Activated CD4-positive, CD25-positive, alpha-beta regulatory T cell treated with anti-CD3 and anti-CD28 coated beads, Interleukin-2, amount 50 U/mL, for 24 hours (primary cell): ENCODE data around the gene CELF2.
A peak's percentile ranks its signal among the peaks of the same experiment; 100 is the strongest.

Source experiments
- ATAC-seq, 2 donors: fragments of 150-1000 bp; cut with Tn5 transposase; one replicate each; pipeline ENCODE4 v1.10.0; 2021; ENCODE audit warnings: mild to moderate bottlenecking in 1 of 2, moderate library complexity in 1 of 2

CELF2 gene

DNA sequence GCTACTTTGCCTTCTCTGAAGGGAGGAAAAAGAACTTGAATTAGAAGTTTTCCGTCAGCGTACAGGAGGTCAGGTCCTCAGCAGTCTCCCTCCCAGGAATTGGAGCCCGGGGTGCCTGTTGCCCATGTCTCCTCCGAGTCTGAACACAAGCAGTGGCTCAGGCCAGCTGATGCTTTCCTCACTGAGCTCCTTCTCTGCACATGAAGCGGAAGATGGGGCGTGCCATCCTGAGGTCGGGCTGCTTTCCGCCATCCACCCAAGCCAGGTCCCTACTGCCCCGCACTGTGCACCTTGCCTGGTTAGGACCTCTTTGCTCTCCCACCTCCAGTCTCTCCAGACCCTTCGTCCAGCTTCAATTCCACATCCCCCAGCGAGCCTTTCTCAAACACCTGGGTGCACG, 237.5 kb downstream of the CELF2 start:
- no peak for ATAC-seq

DNA sequence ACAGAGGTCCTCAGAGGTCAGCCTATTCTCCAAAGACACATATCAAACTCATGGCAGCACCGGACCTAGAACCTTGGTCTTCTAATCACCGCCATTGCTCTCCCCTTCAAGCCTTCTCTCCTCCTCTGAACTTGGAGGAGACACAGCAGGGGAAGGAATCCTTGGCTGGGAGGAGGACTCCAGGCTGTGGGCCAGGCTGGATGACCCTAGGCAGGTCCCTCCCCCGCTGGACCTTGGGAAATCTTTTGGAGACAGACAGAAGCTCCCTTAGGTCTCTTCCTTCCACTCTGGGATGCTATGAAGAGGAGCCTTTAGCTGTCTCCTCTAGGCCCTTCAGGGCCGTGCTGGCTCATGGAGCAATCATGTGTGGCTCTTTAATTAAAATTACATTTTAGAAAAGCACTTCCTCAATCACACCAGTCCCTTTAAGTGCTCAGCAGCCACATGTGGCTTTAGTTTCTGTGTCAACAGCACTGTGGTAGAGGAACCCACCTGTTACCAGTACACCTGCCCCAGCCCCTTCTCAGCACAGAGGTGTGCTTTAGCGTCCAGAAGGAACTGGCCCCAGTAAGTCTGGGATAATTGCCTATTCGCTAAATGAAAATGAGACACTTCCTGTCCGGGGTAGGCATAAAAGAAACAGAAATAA, 238.2 kb downstream of the CELF2 start:
- no peak for ATAC-seq

DNA sequence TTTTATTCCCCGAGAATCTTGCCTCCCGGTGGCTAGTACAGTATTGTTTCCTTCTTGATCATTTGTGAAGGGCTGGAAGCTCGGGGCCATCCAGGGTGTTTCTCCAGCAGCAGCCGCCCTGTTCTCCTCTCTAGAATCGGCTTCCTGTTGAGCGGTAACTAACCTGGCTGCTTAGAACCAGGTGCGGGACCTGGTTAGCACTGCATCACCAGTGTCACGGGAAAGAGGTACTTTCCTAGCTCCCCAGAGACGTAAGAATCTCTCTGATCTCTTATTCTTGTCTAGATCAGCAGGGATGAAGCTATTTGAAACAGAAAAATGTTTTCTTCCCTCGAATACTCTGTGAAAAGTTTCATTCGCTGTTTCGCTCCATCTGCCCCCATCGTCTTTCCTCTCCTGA, 239.2 kb downstream of the CELF2 start:
- peak; percentile 30 to 33 for ATAC-seq

DNA sequence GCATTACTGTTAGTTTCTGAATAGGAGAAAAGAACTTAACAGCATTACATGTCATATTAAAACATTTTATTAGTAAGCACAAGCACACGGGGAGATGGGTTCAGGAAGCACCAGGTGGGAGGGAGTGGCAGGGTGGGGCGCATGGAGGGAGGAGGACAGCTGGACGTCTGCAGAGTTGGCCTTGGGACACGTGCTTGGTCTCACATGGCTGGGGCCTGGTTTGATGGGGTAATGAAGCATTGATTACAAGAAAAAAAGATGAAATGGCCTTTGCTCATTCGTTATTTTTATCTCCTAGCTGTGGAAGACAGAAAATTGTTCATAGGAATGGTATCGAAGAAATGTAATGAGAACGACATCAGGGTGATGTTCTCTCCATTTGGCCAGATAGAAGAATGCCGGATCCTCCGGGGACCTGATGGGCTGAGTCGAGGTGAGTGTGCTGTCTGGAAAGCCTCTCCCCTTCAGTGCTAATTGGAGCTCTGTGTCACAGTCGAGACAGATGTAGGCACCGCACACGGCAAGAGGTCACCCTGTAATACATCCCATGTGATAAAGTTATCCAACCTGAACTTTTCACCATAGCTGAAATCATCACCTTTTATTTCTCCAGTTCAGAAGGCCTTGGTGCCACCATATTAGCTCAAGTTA, 239.9 kb downstream of the CELF2 start:
- no peak for ATAC-seq

DNA sequence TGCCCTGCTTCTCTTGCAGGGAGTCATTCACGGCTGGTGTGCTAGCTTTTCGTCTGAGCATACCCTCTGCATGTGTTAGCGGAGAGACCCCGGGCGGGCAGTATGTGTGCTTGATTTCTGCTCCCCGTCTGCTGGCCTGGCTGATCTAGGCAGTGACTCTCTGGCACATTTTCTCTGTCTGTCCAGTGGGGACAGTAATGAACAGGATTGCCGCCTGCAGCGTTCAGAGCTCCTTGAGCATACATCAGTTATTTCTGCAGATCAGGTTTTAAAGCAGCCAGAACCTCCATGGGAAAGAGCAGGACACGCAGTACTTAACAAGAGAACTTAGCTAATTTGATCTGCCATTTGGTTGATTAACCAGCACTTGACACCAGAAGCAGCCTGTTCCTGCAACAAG, 242.5 kb downstream of the CELF2 start:
- no peak for ATAC-seq

DNA sequence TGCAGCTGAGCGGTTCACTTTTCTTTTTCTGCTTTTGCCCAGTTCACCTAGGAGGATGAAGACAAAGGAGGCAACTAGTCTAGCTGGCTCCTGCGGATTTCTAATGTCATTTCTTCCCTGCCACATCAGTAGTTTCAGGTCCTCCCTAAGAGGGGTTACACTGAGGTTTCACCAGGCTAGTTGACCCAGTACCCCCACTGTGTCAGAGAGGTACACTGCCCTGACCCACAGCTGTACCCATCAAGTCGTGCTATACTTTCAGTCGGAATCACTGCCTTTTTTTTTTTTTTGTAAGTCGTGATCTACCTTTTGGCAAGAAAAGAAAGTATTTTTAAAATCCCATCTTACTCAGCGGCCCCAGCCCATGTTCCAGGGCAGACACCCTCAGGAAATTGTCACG, 243.5 kb downstream of the CELF2 start:
- ATAC-seq: no peak

DNA sequence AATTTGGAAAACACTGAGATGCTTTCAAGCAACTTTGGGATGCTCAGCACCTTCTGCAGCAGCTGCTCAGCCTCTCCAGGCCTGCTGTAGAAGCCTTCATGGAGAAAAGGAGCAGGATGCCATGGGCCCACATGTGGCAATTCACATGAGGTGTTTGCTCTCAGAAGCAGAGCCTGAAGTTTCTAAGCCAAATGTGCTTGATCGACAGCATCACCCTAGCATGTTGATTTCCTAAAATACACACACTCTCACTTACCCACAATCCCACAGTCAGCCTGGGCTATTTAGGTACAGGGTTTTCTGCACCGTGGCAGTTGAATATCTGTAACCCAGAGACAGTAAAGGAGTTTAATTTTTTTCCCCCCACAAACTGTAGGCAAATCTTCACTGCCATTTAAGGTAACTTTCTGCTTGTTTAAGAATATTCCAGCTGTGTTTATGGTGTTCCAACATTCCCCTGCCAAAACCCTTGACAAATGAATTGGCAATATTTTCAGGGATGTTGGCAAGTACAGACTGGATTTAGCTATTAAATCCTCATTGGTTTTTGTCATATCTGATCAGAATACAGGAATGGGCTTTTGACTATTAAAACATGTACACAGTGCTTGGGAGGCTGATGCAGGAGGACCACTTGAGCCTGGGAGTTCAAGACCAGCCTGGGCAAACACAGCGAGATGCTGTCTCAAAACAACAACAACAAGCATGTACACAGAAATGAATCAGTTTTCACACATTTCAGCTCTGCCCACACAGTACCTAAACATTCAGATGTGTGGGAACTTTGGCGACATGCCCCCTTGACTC, 244.2 kb downstream of the CELF2 start:
- peak in 1 of 2 donors; percentile 37 for ATAC-seq

DNA sequence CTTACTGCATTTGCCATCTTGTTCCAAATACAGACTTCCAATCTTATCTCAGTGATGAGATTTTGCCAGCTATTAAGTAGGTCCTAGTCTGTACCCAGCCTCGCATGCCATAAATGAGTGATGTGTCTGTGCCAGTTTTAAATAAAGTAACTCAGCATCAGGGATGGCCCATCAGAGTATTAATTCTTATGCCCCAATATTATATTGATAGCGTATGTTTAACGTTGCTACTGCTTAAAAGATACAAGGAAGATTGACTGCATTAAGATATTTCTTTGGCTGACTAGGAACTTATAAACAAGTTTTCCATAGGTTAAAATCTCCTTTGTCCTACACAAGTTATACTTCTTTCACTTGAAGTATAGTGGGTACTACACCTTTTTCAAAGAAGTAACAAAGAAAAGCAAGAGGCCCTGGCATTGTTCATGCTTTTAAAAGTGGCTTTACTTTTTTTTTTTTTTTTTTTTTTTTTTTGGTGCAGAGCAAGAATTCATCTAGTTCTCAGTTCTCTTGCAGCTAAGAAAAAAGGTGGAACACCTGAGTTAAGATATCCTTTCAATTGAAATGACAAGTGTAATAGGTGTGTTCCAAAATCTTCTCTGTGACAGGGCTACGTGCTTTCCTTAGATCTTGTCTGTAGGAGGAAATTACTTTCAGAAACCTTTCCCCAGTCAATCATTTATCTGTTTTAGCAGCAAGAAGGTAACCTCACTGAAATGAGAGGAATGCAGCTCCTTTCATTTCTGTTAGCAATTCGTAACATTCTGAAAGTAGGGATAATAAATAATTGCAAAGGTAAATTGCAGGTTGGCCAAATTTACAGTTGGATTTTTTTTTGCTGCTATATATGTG, 245.0 kb downstream of the CELF2 start:
- no peak for ATAC-seq

DNA sequence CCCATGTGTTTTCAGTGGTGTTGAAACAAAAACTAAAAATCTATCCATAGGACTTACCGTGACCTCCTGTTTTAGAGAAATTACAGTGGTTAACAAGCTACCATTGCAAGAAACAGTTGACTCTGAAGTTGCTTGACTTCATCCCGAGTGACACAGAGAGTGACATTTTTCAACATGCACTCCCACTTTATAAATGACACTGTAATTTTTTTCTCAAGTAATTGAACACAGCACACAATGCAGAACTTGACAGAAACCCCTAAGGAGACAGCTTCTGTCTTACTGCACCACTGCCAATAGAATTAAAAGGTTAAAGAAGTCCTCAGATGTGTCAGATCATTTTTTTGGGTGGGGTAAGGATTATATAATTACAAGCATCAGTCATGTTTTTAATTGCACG, 246.1 kb downstream of the CELF2 start:
- ATAC-seq: peak in 1 of 2 donors; percentile 4

DNA sequence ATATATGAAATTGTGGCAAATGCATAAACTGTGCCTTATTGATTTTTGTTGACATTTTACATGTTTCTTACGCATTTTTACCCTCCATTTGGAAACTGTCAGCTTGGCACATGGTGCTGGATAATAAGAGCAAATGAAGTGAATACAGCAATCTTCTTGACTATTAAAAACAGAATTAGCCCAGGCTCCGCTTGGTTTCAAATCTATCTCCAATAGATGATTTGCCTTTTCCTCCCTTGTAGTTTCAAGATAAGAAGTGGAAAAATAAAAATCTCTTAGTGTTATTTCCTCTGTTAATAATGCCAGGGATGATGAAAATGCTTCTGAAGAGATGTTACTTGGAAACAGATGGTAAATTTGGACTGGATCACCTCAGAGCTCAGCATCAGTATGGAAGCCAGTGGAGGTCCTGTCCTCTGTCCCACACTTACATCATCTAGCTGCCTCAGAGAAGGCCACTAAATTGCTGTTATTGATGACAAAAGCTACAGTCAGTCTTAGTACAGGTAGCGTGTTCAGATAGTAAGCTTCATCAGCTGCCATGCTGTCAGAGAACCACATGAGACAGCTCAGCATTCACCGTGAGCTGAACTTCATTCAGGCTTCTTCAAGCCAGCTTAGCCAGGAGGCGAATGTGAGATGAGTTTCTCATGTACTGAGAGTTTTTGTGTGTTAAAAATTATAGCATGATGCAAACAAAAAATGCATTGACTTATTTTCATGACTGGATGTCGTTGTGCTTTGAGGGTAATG, 246.8 kb downstream of the CELF2 start:
- ATAC-seq: peak in 1 of 2 donors; percentile 19

DNA sequence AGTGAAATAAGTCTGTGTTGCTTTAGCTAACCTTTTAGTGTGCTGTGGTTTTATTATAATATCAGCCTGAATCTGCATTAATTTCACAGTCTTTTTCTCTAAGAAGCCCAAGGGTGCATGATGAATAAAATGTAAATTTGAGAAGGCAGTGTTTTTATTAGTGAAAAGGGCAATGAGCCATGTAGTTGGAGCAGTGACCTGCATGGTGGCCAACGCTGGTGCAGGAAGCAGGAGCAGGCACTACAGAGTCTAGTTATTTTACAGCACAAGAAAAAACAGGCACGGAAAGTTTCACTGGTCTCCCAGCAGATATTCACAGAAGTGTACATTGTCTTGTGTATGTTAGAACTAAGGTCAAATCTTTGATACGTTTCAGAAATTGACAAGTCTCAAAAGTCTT, 247.8 kb downstream of the CELF2 start:
- ATAC-seq: no peak

DNA sequence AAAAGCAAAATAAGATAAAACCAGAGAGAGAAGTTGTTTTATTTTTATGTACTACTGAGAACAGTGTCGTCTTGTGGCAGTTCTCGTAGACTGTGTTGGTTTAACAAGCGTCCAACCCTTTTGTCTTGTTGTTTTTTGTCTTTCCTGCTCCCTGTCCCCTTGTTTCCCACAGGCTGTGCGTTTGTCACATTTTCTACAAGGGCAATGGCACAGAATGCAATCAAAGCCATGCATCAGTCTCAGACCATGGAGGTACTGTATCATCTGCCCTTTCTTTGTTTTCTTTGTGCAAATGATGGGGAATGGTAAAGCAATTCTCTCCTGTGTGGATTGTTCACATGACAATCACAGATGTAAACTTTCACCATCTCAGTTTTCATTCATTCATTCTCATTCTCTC, 248.8 kb downstream of the CELF2 start:
- no peak for ATAC-seq

DNA sequence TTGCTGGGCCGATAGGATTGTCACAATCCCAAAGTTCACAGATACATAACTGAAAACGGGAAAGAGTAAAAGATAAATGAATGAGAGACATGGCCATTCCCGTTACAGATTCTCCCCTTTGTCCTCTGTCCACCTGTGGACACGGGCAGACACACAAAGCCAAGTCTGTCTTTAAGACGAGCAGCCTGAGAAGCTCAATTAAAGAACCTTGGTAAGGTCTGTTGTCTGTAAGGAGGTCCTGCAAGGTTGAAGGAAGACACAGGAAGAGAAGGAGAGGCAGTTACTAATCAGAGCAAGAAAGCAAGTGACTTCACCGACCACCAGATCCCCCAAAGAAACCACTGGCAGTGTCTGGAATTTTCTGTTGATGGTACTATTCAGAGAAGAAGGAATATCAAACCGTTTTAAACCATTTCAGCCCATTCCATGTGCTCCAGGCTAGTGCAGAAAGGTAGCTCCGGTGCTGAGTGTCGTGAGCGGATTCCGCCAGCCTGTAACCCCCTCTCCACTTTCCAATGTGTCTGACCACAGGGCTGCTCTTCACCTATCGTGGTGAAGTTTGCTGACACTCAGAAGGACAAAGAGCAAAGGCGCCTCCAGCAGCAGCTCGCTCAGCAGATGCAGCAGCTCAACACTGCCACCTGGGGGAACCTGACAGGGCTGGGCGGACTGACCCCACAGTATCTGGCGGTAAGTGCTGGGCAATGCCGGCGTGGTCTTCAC, 252.6 kb downstream of the CELF2 start:
- ATAC-seq: peak; percentile 64 to 76

DNA sequence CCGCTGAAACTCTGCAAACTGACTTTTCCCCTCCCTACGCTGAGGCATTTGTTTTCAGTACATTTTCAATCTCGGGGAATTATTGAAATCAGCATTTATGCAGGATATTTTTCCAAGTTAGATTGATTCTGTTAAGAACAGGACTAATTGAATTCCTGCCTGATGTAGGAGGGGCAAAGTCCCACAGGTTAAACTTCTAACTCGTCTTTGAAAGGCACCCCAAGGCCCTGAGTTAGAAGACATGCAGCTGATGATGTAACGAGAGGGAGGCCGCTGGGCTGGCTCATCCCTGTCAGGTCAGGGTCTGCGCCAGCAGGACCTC, 253.1 kb downstream of the CELF2 start:
- no peak for ATAC-seq

DNA sequence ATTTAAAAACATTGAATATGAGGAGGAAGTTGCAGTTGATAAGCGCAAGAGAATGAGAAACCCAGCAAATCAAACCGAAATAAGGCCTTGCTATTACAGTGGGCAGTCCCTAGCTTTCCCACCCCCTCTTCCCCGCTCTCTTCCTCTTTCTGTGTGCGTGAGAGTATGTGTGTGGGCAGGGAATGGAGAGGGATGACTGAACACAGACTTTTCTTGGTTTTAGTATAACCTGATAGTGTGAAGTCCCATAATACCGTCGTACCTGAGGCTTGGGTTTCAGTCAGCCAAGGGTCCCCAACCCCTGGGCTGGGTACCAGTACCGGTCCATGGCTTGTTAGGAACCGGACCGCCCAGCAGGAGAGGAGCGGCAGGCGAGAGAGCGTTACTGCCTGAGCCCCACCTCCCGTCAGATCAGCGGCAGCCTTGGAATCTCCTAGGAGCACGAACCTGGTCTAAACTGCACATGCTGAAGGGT, 255.3 kb downstream of the CELF2 start:
- ATAC-seq: peak; percentile 42 to 59

DNA sequence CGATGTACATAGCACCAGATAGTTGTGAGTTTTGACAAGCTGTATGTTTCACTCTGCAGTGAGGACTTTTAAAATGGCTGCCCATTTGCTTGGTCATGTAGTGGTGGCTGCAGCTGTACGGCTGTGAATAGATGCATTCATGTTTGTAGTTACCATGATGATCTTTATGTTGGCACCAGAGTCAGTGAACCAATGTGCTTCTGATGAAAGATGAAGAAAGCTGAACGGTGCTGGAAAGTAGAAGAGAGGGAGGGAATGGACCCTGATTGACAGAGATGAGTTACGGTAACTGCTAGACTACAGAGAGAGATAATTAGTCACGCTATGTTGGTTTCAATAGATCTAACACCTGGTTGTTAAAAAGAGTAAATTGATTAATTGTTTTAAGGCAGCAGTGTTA, 256.8 kb downstream of the CELF2 start:
- ATAC-seq: peak; percentile 17 to 39

DNA sequence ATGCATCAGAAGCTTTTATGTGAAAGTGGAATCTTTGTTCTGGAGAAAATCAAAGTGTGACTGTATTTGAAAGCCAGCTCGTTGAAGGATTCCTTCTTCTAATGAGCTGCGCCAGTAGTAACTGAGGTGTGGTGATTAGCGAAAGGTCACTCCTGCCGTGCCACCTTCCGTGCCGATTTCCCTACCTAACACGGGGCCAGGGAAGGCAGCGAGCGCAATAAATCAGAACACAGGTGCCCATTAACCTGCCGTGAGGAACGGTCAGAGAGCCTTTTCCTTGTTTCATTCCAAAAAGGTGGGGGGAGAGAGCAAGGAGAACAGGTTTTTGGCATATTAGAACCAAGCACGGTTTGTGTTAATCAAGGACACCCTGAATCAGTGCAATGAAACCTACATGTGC, 258.0 kb downstream of the CELF2 start:
- no peak for ATAC-seq

DNA sequence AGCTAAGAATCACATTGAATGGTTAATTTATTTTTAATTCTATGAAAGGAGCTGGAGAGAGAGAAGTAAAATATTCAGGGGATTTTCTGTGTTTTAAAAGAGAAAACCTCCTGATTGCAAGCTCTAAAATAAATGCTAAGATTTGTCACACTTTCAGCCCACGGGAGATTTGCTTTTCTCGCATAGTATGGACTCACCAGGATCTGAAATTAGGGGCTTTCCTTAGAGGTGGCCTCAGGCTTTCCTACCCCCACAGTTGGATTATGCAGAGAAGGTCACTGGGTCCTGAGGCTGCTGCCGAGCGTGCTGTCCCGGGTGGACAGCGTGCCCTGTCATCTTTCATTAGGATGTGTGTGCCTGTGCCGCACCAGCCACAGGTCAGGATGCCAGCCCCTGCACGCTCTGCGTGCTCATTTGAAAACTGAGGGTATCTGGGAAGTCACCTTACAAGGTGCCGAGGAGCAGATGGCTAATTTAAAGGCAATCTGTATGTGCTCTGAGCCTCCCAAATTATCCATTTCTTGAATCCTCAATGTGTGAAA, 258.8 kb downstream of the CELF2 start:
- no peak for ATAC-seq

DNA sequence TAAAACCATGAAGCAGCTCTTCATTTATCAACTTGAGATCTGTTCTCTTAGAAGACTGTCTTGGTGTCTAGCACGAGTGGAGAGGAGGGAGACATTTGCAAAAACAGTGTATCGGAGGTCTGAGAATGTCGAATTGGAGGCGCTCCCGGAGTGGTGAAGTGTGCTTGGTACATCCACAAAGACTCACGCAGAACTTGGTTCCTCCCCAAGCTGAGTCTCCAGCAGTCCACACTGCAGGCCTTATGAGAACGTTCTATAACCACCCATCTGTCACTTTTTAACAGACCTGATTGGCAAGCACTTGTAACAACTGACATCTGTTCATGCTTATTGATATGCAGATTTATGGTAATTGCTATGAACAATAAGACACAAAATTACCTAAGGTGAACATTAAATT, 261.6 kb downstream of the CELF2 start:
- ATAC-seq: no peak

DNA sequence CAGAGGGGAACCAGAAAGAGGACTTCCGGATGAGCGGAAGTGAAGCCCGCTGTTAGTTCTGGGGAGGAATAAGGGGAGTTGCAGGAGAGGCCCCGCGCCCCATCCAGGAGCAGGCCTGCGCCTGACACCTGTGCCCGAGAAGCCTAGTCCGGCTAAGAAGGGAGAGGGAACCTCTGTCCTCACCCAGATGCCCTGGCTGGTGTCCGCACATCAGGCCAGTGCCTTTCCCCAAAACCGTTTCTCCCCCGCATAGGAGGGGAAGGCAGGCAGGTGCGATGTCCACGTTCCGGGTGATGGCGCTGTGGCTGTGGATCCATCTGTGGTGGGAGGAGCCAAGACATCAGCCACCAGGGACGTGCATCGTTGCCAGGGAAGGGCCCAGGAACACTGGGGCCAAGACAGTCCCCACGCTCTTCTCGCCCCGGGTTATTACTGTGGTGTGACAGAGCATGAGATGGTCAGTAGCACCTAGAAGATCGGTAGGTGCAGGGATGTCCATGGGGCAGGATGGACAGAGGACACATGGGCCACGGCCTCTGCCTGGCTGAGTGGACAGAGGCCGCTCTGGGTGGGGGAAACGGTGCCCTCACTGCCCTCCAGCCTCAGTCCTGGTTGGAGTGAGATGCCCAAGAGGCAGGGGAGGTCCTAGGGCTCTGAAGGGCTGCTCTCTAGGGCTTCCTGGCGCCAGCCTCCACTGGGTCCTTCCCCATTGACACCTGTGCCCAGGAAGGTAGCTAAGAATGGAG, 262.7 kb downstream of the CELF2 start:
- ATAC-seq: no peak

DNA sequence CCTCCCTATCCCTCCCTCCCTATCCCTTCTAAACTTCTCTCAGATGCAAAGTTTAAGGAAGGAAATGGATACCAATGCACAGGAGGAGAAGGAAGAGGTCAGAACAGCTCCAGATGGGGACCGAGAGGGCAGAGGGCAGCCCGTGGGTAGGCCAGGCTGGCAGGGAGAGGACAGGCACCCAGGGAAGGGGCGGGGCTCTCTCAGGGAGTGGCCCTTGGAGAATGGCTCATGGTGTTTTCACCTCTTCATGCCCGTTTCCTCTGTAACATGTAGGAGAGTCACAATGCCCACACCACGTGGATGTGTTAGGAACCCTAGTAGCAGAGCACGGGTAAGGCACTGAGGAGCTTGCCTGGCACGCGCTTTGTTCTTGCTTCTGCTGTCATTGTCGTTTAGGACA, 264.5 kb downstream of the CELF2 start:
- ATAC-seq: no peak
